ENCODE measurements around the gene SOS1.

DNA sequence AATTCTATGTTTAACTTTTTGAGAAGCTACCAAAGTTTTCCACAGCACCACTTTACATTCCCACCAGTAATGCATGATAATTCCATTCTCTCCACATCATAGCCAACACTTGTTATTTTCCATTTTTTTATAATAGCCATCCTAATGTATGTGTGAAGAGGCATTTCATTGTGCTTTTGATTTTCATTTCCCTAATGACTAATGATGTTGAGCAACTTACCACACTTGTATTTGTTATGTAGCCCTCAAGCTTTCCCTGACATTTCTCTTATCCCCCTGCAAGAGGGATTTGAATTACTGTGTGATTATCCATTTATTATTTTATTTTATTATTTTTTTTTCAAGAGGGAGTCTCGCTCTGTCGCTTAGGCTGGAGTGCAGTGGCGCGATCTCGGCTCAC lies 23.6 kb upstream of the SOS1 start:
- TF ChIP-seq, protein P1, sequence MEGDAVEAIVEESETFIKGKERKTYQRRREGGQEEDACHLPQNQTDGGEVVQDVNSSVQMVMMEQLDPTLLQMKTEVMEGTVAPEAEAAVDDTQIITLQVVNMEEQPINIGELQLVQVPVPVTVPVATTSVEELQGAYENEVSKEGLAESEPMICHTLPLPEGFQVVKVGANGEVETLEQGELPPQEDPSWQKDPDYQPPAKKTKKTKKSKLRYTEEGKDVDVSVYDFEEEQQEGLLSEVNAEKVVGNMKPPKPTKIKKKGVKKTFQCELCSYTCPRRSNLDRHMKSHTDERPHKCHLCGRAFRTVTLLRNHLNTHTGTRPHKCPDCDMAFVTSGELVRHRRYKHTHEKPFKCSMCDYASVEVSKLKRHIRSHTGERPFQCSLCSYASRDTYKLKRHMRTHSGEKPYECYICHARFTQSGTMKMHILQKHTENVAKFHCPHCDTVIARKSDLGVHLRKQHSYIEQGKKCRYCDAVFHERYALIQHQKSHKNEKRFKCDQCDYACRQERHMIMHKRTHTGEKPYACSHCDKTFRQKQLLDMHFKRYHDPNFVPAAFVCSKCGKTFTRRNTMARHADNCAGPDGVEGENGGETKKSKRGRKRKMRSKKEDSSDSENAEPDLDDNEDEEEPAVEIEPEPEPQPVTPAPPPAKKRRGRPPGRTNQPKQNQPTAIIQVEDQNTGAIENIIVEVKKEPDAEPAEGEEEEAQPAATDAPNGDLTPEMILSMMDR (IDR thresholded peaks at IDR 0.05) = no peak
- TF ChIP-seq POLR2A (IDR thresholded peaks at IDR 0.05) = no peak
